NCI-H187 treated with DMSO at 0.1 percent for 48 hours (cell line): Measurements from ENCODE around the gene ZIM2.
"Not testable (repeated sequence)": the region's sequence is repeated elsewhere in the genome, so short reads cannot be mapped to it uniquely, and the experiment has no call there.

ENCODE experiments used
- DNase-seq: peaks from one replicate; lab custom pipeline; 2025; lab: John Stamatoyannopoulos, UW

The ZIM2 gene

DNA sequence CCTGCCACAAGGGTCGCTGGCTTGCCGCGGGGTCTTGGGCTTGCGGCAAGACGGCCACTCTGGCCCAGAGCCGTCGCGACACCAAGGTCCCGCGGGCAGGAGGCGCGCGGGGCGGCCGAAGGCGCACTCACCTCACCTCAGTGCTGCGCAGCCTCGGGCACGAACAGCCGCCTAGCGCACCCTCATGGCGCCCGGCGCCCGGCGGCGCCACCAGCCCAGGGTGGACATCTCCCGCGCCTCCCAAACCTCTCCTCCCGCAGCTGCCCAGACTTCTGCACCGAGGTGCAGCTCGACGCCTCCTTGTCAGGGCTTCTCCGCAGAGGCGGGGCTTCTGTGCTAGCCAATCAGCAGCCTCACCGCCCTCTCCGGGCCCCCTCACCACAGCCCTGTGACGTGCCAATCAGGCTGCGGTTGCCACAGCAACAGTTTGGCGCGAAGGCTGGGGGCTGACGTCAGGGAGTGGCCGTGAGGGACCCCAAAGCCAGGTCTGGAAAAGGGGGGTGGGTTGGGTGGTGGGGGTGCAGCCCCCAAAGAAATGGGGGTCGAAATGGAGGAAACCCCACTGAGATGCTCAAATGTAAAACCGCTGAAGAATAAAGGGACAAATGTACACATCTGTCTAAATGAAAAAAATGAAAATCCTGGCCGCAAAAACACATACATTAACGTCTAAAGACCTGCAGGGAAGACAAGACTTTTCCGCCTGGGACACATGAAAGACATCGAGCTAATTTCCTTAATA lies at the start of gene ZIM2, which contains the start of gene PEG3:
Gene ZIM2 (minus strand): TSS at position 276 of the 742 bp plus-strand sequence. CDS start 16,449 bp downstream, outside the sequence.
Gene PEG3 (minus strand): TSS at position 276 of the 742 bp plus-strand sequence. CDS start 16,071 bp downstream, outside the sequence.
- no peak for DNase-seq

DNA sequence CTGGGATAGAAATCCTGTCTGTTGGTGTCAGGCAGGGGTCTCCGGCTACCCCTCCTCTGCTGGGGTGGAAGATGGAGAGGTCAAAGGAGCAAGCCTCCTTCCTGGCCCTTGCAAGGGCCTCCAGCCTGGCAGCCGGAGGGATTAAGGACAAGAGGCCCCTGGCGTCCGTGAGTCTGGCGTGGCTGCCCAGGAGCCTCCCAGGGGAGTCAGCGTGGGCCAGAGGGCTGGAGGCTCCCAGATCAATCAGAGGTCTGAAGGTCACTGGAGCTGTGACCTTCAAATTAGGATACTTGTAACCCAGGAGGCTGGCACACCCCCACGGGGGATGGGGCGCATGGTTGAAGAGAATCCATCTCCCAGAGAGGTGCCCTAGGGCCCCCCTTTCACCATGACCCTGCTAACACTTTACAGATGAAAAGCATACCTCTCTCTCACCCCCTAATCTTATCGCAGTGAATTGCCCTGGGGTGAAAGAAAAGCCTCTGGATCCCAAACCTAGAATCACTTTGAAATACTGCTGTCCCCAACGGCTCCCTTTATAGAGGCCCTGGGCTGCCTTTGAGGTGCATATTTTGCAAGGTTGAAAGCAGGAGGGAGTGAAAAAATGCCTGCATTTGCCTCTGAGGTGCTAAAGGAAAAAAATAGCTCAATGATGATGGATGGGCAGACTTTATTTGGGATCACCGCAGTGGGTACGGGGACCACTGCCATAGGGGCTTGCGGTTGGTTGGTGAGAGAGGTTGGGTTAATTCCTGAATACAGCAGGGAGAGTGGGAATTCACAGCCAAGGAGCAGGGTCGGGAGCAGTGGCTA lies 44.9 kb upstream of the ZIM2 start:
- DNase-seq: no peak

DNA sequence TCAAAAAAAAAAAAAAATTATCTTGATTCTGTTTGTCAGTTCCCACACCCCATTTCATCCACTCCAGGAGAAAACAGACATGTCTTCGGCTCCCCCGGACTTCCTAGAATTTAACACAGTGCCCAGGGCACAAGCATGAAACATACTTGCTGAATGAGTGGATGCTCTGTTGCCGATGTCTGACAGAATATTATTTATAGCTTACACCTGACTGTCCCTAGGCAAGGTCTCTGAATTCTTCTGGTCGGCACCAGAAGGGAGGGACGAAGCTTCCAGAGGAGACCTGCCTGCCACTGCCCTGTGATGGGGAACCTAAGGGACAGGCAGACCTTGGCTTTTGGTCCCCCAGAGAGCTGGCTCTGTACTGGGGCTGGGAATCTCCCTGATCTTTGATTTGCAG lies 43.9 kb upstream of the ZIM2 start:
- DNase-seq: no peak

DNA sequence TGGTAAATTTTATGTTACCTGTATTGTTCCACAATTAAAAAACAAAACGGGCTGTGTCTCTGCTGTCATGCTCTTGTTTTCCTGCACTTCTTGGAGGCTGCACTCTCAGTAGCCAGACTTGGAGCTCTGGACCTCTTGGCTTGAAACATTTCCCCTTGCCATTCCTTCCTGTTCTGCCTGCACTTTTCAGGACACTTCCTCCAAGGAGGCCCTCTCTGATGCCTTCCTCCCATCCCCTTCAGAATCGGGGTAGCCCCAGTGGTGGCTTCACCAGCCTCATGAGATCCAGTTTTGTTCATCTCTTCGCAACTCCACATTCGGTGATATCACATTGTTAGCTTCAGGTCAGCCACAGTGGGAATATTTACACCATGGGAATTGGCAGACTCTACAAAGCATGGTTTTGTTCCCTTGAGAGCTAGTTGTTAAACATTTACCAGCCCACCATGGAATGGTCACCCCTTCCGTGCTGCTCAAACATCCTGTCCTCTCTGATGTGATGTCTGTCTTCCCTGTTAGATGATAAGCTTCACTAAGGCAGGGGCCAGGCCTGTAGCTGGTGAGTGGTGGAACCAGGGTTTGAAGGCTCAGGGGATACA lies 40.2 kb upstream of the ZIM2 start:
- no peak for DNase-seq

DNA sequence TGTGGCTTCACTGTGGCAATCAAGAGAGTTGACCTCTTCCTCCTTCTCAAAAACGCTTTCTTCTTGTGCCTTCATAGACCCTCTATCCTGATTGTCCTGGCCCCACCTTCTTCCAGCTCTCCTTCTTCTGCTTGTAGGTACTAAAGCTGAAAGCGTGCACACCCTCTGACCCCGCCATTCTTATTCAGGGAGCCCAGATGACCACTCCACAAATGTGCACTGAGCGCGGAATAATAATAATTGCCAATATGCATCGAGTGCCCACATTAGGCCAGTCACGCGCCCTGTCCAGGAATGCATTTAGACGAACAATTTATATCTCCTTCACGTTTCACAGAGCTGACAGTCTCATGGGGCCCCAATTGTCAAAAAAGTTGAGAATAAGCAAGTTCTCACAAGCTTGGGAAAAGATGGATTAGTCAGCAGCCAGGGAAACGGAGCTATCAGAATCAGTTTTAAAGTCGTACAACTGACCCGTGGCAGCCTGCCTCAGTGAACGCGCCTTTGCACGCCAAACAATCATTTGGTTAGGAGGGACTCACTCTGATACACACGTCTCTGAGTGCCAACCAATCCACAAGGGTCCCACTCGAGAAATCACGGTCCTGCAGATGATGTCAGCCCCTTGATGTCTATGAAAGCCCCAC lies 36.7 kb upstream of the ZIM2 start:
- DNase-seq: no peak

DNA sequence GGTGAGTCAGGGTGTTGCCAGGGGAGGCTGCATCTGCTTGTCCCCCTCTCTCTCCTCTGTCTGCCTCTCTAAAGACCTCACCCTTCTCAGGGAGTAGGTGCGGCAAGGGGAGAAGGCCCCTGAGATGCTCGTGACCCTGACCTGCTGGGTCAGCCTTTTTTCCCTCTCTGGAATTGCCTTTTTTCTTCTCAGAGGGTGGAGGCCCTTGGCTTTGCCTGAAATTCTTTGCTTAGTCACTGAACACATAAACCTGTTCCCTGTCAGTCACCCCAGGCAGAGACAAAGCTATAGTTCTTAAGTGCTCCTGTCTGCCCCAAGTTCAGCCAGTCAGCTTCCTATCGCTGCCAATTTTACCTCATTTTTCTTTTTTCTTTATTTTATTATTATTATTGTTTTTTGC lies 35.2 kb upstream of the ZIM2 start:
- no peak for DNase-seq

DNA sequence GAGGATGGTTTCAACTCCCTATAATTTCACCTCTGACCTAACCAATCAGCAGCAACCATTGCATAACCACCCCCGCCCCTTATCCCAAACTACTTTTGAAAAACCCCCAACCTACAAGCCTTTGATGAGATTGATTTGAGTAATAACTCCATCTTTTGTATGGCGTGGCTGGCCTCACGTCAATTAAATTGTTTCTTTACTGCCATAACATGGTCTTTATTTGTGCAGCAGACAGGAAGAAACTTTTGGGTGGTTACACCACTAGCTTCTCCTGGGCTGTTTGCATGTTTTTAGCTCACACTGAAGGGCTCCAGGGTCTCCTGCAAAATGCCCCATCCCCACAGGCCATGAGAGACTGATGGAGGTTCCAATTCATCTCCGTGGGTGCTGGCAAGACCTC lies 34.0 kb upstream of the ZIM2 start:
- no peak for DNase-seq

DNA sequence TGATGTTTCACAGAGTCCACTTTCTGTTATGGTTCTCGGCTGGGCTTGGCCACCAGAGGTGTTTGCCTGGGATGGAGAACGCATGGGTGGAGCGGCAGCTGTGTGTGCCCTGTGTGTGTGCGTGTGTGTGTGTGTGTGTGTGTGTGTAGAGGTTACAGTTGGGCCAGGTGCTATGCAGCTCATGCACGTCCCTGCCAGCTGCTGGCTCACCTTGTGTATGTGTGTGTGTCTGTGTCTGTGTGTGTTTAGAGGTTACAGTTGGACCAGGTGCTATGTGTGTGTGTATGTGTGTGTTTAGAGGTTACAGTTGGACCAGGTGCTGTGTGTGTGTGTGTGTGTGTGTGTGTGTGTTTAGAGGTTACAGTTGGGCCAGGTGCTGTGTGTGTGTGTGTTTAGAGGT lies 33.0 kb upstream of the ZIM2 start:
- no peak for DNase-seq

DNA sequence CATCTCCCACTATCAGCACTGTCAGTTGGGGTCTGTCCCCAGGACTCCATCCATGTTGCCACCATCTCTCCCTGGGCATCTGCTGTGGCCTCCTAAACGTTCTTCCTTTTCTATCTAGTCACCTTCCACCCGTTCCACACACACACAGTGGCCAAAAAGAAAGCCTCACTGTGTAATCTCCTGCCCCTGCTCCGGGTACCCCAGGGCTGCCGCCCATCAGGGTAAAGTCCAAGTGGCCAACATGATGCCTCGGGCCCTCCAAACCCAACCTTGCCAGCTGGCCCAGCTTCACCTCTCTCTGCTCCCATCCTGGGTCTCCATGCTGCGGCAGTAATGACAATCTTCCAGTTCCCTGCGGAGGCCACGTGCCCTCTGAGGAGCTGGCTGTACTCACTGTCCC lies 29.4 kb upstream of the ZIM2 start:
- DNase-seq: no peak

DNA sequence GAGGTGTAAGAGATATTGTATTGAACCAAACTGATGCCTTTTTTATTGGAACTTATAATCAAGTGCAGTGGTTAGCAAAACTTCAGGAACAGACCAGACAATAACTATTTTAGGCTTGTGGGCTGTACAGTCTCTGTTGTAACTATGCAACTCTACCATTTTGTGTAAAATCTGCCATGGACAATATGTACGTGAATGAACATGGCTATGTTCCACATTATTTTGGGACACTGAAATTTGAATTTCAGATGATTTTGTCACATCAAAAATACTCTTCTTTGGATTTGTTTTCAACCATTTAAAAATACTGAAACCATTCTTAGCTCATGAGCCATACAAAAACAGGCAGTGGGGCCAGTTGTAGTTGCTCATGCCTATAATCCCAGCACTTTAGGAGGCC lies 27.9 kb upstream of the ZIM2 start:
- no peak for DNase-seq

DNA sequence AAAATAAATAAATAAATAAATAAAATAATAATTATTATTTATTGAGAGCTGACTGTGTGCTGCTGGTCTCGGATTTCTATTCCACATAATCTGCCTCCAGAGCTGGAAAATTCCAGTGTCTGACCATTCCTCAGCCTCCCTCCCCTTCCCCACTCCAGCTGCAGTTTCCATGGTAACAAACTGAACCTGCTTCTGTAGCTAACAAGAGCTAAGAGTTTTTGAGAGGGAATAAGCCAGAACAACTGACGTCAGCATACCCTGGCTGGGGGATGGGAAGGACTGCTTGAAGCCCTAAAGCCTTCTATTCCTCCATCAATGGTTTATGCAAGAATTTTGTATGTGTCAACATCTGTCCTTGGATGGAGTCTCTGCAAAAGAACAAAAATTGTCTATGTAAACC lies 26.0 kb upstream of the ZIM2 start:
- DNase-seq: no peak

DNA sequence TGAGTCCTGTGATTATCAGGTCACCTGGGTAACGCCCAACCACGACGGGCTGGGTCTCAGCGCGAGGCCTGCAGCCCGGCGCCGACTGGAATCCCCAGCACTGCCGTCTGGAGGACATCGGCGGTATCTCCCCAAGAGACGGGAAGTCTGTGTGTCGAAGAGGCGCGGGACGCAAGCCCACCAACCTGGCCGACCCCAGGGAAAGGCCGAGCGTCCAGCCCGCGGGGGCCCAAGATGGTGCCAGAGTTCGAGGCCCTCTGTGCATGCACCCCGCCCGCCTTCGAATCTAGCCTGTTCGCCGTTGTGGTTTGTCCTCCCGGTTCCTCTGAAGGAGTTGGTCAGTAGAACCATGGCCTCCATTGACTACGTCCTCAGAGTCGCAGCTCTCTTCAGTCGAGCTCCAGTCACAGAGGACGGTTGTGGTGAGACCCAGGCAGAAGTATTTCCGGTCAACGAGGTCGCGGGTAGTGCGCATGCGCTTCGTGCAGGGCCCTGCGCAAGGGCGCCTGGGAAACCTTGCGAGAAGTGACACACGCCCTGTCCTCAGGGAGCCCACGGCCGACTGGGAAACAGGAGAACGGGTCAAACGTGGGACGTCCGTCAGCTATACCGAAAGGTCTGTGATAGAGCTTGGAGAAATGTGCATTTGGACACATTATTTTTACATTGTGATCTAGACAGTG lies 24.1 kb upstream of the ZIM2 start:
- no peak for DNase-seq

DNA sequence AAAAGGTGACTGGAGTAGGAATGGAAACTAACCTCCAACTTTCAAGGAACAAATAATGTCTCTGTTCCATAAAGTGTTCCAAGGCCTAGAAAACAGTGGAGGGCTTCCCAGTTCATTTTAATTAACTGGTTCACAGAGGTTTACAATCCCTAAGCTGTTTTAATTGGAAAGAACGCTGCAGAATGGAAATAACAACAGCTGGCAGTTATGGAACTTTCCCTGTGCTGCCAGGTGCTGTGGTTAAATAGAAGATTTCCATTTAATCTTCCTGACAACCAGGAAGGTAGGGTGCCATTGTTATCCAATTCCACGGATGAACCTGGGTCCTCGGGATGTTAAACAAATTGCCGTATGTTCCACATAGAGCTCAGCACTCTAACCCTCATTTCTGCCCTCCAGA lies 22.2 kb upstream of the ZIM2 start:
- DNase-seq: no peak

DNA sequence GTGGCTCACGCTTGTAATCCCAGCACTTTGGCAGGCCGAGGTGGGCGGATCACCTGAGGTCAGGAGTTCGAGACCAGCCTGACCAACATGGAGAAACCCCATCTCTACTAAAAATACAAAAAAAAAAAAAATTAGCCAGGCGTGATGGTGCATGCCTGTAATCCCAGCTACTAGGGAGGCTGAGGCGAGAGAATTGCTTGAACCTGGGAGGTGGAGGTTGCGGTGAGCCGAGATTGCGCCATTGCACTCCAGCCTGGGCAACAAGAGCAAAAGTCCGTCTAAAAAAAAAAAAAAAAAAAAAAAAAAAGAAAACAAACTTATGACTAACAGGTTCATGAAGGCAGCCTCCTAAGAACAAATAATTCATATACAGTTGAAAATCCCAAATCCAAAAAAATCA lies 19.9 kb upstream of the ZIM2 start:
- DNase-seq: not testable (repeated sequence)

DNA sequence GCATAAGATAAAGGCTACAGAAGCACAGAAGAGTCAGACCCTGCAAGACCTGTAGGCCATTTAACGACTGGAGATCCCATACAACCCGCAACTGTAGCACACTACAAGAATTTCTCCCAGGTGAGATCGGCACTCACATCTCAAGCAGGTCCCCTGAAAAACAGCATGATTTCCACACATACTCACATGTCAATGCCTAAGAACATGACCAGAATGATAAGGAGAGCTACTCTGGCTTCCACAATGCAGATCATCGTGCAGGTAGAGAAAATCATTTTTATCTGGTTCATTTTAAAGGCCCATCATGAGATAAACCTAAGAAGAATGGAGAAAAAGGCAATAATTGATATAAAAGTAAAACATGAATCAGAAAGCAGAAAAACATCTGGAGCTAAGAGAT lies 17.5 kb upstream of the ZIM2 start:
- DNase-seq: no peak

DNA sequence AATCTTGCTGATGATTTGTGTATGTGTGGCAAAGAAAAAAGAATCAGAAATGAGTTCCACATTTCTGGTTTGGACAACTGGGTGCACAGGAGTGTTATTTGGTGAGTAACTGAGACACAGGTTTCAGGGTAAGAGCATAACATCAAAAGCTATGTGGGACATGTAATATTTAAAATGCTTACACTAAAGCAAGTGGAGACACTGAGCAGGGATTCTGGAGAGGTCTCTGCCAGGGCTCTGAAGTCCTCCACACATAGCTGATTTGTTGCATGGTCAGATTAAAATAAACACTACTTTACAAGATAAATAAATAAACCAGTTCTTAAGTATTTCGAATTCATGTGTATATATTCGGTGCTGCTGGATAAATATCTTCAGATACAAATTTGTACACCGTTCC lies 16.3 kb upstream of the ZIM2 start:
- no peak for DNase-seq

DNA sequence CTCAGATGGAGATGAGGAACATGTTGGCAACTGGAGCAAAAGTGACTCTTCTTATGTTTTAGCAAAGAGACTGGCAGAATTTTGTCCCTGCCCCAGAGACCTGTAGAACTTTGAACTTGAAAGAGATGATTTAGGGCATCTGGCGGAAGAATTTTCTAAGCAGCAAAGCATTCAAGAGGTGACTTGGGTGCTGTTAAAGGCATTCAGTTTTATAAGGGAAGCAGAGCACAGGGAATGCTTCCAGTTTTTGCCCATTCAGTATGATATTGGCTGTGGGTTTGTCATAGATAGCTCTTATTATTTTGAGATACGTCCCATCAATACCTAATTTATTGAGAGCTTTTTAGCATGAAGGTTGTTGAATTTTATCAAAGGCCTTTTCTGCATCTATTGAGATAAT lies 11.8 kb upstream of the ZIM2 start:
- DNase-seq: not testable (repeated sequence)

DNA sequence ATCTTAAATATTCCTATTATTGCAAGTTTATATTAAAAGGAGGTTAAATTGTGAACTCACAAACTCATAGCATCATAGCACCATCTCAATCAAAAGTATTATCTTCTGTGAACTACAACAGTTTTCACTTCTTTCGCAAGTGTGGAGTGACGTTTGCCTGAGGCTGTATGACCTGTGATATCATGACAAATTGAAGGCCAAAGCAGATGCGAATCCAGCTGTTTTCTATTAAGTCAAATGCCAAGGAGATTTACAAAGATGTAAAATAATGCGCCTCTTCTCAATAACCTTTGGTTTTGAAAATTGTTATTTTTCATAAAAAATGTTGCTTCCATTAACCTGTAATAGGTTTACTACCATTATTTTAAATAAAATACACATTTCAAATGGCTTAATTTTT lies 7.6 kb upstream of the ZIM2 start:
- DNase-seq: no peak

DNA sequence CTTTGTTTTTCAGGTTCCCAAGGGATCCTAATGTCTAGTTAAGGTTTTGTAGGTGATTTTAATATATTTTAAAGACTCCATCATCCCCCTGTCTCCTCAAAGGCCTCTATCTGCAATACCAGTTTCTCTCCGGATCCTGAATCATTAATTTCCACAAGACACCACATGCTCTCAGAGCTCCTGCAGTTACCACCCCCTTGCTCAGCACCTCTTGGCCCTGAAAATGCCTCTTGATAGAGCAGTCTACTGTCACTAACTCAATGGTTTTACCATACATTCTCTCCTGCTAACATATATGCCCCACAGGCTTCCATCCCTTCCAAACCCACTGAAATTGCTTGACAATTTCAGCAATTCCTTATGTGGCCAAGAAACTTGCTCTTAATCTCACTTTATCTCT lies 1.9 kb upstream of the ZIM2 start:
- no peak for DNase-seq

DNA sequence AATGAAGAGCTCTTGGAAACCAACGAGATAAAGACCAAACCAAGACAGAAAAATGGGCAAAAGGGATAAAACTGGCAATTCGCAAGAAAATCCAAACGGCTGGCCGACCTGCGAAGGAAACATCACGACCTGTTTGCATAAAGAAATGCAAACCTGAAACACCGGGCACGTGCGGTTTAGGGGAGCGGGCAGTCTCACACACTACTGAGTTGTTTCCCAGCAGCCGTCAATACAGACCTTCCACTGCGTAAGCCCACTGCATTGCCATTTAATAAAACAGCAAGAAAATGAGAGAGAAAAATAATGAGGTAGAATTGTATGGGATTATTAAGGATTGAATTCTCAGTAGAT lies 642 bp upstream of the ZIM2 start:
- no peak for DNase-seq

DNA sequence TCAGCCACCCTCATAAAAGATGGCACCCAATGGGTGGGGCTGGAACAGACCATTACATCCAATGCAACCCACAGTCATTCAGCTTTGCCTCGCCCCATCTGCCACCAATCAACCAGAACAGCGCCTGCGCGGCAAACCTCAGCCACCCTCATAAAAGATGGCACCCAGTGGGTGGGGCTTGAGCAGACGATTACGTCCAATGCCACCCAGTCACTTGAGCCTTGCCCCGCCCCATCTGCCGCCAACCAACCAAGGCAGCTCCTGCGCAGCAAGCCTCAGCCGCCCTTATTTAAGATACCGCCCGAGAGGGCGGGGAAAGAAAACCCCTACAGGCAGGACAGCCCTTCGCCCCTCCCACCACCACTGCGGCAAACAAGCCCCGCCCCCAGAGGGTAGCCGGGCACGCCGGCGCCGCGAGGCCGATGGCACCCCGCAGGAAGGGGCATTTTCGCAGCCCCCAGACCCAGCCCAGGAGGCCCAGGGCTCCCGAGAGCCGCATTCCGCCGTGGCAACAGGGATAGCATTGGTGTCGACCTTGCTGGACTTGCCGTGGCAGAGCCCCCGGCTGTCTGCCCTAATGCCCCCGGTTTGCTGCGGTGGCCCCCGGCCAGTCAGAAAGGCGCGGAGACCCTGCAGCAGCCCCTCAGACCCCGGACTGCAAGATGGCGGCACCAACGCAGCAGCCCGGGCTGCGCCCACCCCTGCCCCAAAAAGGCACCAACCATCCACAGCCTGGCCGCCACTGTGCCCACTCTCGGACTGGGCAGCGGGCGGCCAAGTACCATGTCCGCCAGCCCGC lies 675 bp downstream of the ZIM2 start:
- no peak for DNase-seq
